ENCODE measurements around the gene PNRC2. TPM values are rescaled to one million over a fixed set of nuclear protein-coding genes. Genes with fewer than 3 reads are reported as not detected.
"Not testable (repeated sequence)": the region's sequence is repeated elsewhere in the genome, so short reads cannot be mapped to it uniquely, and the experiment has no call there.

PNRC2 gene
- total RNA-seq, 2 experiments from 2014 or later: 151 to 186 TPM

DNA sequence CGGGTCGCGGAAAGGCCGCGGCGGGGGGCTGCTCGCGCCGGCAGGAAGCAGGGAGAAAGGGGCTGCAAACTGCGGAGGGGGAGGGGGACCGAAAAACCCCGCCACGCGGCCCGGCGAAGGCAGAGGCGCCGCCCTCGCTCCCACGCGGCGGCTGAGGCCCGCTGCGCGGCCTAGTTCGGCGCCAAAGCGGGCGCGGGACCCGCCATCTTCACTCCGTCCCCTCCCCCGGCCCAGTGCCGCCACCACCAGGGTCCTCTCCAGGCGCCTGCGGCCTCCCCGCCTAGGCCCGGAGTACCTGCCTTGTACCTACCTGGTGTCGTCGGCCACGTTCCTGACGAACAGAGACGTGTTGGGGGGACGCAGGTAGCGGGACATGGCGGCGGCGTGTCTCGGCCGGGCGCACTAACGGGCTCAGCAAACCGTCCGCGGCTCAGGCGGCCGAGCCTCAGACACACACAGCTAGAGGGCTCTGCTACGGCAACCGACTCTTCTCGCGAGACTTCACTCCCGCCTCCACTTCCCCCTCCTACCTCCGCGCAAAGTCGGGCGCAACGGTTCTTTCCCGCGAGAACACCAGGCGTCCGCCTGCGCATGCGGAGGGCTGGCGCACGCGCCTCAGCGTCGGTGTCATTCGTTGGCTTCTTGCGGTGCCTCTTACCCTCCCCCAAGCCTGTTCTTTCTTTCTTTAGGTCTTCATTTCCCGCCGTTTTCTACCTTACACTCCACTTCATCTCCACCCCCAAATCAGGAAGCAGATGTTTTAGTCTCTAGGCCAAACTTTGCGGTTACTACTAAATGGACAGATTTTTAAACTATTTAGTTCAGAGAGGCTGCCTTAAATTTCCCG, 20.5 kb downstream of the PNRC2 start, which contains the start of gene SRSF10:
Gene SRSF10, minus strand, starts transcription at position 447 of the 847 bp plus-strand sequence. Its CDS starts 72 bp downstream, at position 375.
- Mint-ChIP-seq H3K36me3 (ENCODE audit: low read depth) (peaks cover 39% of the 10 kb centered on the region), H3K4me1 (peaks cover 44% of the 10 kb centered on the region), H3K27me3 (no peaks in the 10 kb centered on the region), H3K9me3 (no peaks in the 10 kb centered on the region), H3K4me3 (peak within 1 kb of the TSS; percentile 88), H3K27ac (peak within 1 kb of the TSS; percentile 94)
- ChIA-PET CTCF (interaction anchor here (1.1 to 1.8 kb wide), 3 partner anchors 19 to 412 kb away, joined by 3 to 9 read pairs (median 4); partner anchors contain the start of gene PNRC2), POLR2A (interaction anchor here (0.9 to 1.1 kb wide), 3 partner anchors 9 to 21 kb away, joined by 5 to 10 read pairs (median 9); partner anchors contain the start of gene PNRC2)
- DNase-seq: peak; percentile 99

DNA sequence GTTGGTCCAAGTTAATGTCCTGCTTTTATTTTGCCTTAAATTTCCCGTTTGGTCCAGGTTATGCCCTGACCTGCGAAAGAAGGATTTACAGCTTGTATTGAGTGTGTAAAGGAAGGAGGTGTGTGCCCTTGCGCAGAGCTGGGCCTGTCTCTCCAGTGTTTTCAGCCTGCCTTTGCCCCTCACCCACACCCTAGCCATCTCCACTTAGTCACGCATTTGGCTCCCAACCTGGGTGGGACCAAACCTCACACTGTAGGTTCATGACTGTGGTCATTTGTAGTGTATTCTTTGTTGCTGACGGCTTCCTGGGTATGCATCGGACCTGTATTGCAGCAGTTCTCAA, 21.1 kb downstream of the PNRC2 start:
- H3K36me3 Mint-ChIP-seq (ENCODE audit: low read depth): peaks cover 36% of the 10 kb centered on the region
- no peaks in the 10 kb centered on the region for H3K27me3 Mint-ChIP-seq
- H3K27ac Mint-ChIP-seq: peak overlapping the region; percentile 94
- CTCF ChIA-PET: interaction anchor here (1.1 to 1.8 kb wide), 4 partner anchors 20 to 412 kb away, joined by 3 to 9 read pairs (median 4); partner anchors contain the start of gene PNRC2
- peak overlapping the region; percentile 88 for H3K4me3 Mint-ChIP-seq
- H3K4me1 Mint-ChIP-seq: peaks cover 40% of the 10 kb centered on the region
- DNase-seq: peak; percentile 55
- POLR2A ChIA-PET: interaction anchor here (0.9 to 1.1 kb wide), 3 partner anchors 9 to 21 kb away, joined by 5 to 10 read pairs (median 9); partner anchors contain the start of gene PNRC2
- H3K9me3 Mint-ChIP-seq: no peaks in the 10 kb centered on the region

DNA sequence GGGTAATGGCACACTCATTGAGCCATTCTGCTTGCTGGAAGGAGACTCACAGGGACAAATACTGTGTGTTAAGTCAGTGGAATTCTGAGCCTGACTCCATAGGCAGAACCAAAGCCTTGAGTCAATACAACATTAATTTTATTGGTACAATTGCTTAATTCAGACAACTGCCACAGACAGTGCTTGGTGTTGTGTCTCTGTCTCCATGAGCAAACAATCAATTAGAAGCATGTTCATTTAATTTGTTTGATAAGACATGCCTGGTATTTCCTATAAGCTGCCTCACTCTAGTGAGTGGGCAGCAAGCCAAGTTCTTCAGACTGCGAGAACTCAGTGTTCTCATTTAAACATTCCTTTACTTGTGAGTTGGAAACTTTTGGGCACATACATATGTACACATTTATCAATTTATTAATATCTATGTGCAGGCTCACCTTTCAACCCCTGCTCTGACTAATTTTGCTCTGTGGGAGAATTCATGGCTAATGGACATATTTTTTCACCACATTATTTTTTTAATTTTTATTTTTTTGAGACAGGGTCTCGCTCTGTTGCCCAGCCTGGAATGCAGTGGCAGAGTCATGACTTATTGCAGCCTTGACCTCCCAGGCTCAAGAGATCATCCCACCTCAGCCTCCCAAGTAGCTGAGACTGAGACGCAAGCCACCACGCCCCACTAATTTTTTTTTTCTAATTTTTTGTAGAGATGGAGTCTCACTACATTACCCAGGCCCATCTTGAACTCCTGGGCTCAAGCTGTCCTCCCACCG, 25.0 kb downstream of the PNRC2 start:
- CTCF ChIA-PET: interaction anchor here (0.7 to 1.3 kb wide), 2 partner anchors 9 to 518 kb away, joined by 3 read pairs; partner anchors contain the start of gene RCAN3

DNA sequence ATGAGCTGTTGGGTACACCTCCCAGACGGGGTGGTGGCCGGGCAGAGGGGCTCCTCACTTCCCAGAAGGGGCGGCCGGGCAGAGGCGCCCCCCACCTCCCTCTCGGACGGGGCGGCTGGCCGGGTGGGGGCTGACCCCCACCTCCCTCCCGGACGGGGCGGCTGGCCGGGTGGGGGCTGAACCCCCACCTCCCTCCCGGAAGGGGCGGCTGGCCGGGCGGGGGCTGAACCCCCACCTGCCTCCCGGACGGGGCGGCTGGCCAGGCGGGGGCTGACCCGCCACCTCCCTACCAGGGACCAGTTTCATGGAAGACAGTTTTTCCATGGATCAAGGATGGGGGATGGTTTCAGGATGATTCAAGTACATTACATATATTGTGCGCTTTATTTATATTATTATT, 27.4 kb downstream of the PNRC2 start:
- peaks cover 15% of the 10 kb centered on the region for H3K4me1 Mint-ChIP-seq
- H3K36me3 Mint-ChIP-seq (ENCODE audit: low read depth); H3K27me3 Mint-ChIP-seq; DNase-seq; H3K9me3 Mint-ChIP-seq; H3K4me3 Mint-ChIP-seq; POLR2A ChIA-PET; H3K27ac Mint-ChIP-seq: not testable (repeated sequence)
- CTCF ChIA-PET: interaction anchor here (1.1 kb wide), 1 partner anchor 21 kb away, joined by 3 read pairs; no protein-coding TSS in a partner anchor

More for the DNA sequence above, 25.0 kb downstream of the PNRC2 start:
- Mint-ChIP-seq H3K4me1 (peaks cover 19% of the 10 kb centered on the region), H3K27ac (no peak overlapping the region), H3K27me3 (no peaks in the 10 kb centered on the region), H3K36me3 (ENCODE audit: low read depth) (peaks cover 3% of the 10 kb centered on the region), H3K4me3 (no peak overlapping the region), H3K9me3 (no peaks in the 10 kb centered on the region)
- POLR2A ChIA-PET: no interaction called here
- no peak for DNase-seq

DNA sequence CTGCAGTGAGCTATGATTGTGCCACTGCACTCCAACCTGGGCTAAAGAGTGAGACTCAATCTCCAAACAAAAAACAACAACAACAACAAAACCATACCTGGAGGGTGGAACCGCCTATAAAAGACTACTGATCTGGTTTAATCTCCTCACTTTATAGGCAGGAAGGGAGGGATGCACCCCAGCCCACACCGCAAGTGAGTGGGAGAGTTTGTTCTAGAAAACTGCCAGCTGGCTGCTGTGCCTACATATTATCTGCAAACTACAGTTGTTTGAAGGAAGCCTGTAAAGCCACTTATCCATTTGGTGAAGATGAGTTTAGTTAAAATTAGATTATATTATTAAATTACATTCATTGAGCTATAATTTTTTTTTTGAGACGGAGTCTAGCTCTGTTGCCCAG, 29.6 kb downstream of the PNRC2 start:
- H3K9me3 Mint-ChIP-seq: no peaks in the 10 kb centered on the region
- no peak overlapping the region for H3K4me3 Mint-ChIP-seq
- H3K4me1 Mint-ChIP-seq: peaks cover 11% of the 10 kb centered on the region
- peak overlapping the region; percentile 68 for H3K27ac Mint-ChIP-seq
- no peaks in the 10 kb centered on the region for H3K27me3 Mint-ChIP-seq
- peaks cover 3% of the 10 kb centered on the region for H3K36me3 Mint-ChIP-seq (ENCODE audit: low read depth)
- ChIA-PET POLR2A (interaction anchor here (0.5 to 1.2 kb wide), 4 partner anchors 9 to 621 kb away, joined by 3 to 10 read pairs (median 5); partner anchors contain the start of gene SRSF10), CTCF (interaction anchor here (0.6 to 1.1 kb wide), 2 partner anchors 19 to 822 kb away, joined by 3 to 4 read pairs; no protein-coding TSS in a partner anchor)
- no peak for DNase-seq

DNA sequence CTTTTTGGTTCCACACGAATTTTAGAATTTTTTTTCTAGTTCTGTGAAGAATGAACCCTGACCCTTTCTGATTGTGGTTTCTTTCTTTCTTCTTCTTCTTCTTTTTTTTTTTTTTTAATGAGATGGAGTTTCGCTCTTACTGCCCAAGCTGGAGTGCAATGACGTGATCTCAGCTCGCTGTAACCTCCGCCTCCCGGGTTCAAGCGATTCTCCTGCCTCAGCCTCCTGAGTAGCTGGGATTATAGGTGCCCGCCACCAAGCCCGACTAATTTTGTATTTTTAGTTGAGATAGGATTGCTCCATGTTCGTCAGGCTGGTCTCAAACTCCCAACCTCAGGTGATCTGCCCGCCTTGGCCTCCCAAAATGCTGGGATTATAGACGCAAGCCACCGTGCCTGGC, 32.4 kb downstream of the PNRC2 start:
- H3K27me3 Mint-ChIP-seq; H3K9me3 Mint-ChIP-seq; POLR2A ChIA-PET; H3K27ac Mint-ChIP-seq; H3K4me3 Mint-ChIP-seq; H3K36me3 Mint-ChIP-seq (ENCODE audit: low read depth); DNase-seq: not testable (repeated sequence)
- peaks cover 14% of the 10 kb centered on the region for H3K4me1 Mint-ChIP-seq
- CTCF ChIA-PET: interaction anchor here (0.6 kb wide), 1 partner anchor 353 kb away, joined by 3 read pairs; no protein-coding TSS in a partner anchor

DNA sequence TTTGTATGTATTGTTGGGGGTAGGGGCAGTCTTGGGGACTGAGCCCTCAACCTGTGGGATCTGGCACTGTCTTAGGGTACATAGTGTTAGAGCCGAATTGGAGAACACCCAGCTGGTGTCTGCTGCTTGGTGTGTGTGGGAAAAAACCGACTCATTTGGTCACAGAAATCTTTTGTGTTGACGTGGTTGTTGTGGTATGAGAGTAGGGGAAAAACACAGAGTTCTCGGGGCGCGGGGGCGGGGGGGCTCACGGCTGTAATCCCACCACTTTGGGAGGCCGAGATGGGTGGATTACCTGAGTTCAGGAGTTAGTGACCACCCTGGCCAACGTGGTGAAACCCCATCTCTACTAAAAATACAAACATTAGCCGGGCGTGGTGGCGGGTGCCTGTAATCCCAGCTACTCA, 35.8 kb downstream of the PNRC2 start:
- DNase-seq: no peak
- Mint-ChIP-seq H3K27ac (no peak overlapping the region), H3K9me3 (no peaks in the 10 kb centered on the region)

DNA sequence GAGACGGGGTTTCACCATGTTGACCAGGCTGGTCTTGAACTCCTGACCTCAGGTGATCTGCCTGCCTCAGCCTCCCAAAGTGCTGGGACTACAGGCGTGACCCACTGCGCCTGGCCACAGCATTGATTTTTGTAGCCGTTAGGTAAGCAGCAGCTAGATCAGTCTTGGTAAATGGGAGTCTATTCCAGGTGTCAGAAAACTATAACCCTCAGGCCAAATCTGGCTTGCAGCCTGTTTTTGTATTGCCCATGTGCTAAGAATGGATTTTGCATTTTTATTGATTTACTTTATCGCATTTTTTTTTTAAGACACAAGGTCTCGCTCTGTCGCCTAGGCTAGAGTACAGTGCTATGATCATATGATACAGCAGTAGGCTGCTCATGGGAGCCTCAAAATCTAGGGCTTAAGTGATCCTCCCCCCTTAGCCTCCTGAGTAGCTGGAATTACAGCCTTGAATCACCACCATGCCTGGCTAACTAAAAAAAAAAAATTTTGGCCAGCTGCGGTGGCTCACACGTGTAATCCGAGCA, 37.1 kb downstream of the PNRC2 start:
- POLR2A ChIA-PET: no interaction called here
- H3K27ac Mint-ChIP-seq: no peak overlapping the region
- DNase-seq: no peak
- peaks cover 4% of the 10 kb centered on the region for H3K4me1 Mint-ChIP-seq
- CTCF ChIA-PET: interaction anchor here (0.7 to 0.9 kb wide), 2 partner anchors 69 to 152 kb away, joined by 3 read pairs; no protein-coding TSS in a partner anchor
- no peak overlapping the region for H3K4me3 Mint-ChIP-seq
- H3K9me3 Mint-ChIP-seq: no peaks in the 10 kb centered on the region
- peaks cover 2% of the 10 kb centered on the region for H3K27me3 Mint-ChIP-seq
- no peaks in the 10 kb centered on the region for H3K36me3 Mint-ChIP-seq (ENCODE audit: low read depth)

More for the DNA sequence above, 35.8 kb downstream of the PNRC2 start:
- CTCF ChIA-PET: no interaction called here
- no peaks in the 10 kb centered on the region for H3K36me3 Mint-ChIP-seq (ENCODE audit: low read depth)
- no peaks in the 10 kb centered on the region for H3K27me3 Mint-ChIP-seq
- no peak overlapping the region for H3K4me3 Mint-ChIP-seq
- POLR2A ChIA-PET: no interaction called here
- H3K4me1 Mint-ChIP-seq: peaks cover 4% of the 10 kb centered on the region

DNA sequence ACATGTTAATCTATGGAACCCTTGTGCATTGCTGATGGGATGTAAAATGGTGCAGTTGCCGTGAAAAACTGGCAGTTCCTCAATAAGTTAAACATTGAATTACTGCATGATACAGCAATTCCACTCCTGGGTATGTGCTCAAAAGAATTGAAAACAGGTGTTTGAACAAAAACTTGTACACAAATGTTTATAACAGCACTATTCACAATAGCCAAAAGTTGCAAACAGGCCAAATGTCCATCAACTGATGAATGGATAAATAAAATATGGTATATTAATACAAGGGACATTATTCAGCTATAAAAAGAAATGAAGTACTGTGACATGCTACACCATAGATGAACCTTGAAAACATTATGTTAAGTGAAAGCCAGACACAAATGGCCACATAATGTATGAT, 38.2 kb downstream of the PNRC2 start:
- no peak overlapping the region for H3K4me3 Mint-ChIP-seq
- no peak for DNase-seq
- no peaks in the 10 kb centered on the region for H3K36me3 Mint-ChIP-seq (ENCODE audit: low read depth)
- no peaks in the 10 kb centered on the region for H3K9me3 Mint-ChIP-seq
- H3K27ac Mint-ChIP-seq: no peak overlapping the region
- ChIA-PET CTCF (interaction anchor here (0.9 kb wide), 1 partner anchor 68 kb away, joined by 3 read pairs; no protein-coding TSS in a partner anchor), POLR2A (no interaction called here)
- peaks cover 8% of the 10 kb centered on the region for H3K27me3 Mint-ChIP-seq
- H3K4me1 Mint-ChIP-seq: peaks cover 4% of the 10 kb centered on the region

DNA sequence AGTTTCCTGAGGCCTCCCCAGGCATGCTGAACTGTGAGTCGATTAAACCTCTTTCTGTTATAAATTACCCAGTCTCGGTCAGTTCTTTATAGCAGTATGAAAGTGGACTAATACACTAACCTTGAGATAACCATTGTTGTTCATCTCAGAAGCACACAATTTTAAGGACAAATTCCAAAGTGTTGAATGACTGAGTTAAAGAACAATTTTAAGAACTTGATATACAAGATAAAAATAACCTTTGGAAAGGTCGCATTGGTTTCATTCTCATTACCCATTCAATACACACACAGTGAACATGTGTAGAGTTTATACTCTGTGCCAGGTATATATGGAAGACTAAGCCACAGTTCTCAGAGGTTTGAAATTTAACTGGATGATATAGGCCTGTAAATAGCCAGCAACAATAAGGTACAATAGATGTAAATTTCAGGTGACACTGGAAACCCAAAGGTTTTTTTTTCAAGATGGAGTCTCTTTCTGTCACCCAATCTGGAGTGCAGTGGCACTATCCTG, 39.6 kb downstream of the PNRC2 start:
- Mint-ChIP-seq H3K36me3 (ENCODE audit: low read depth) (no peaks in the 10 kb centered on the region), H3K27me3 (peaks cover 16% of the 10 kb centered on the region), H3K9me3 (no peaks in the 10 kb centered on the region), H3K4me3 (no peak overlapping the region), H3K27ac (no peak overlapping the region), H3K4me1 (peaks cover 4% of the 10 kb centered on the region)
- POLR2A ChIA-PET: no interaction called here
- CTCF ChIA-PET: no interaction called here
- DNase-seq: no peak

DNA sequence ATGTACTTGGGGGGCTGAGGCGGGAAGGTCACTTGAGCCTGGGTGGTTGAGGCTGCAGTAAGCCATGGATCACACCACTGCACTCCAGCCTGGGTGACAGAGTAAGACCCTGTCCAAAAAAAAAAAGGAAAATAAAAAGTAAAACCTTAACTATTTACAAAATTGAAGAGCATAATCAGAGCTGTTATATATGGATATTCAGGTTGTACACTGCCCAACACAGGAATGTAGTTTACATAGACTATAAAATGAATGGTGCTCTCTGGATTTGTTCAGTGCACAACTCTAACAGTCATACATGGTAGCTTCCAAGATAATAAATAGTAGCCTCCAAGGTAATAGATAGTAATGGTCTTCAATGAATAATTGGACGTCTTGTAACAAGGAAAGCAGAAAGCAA, 43.1 kb downstream of the PNRC2 start:
- Mint-ChIP-seq H3K36me3 (ENCODE audit: low read depth) (no peaks in the 10 kb centered on the region), H3K9me3 (no peaks in the 10 kb centered on the region), H3K4me1 (peaks cover 1% of the 10 kb centered on the region), H3K27ac (no peak overlapping the region), H3K4me3 (no peak overlapping the region), H3K27me3 (peaks cover 29% of the 10 kb centered on the region)
- CTCF ChIA-PET: interaction anchor here (1.3 kb wide), 2 partner anchors 9 to 21 kb away, joined by 3 read pairs; no protein-coding TSS in a partner anchor
- POLR2A ChIA-PET: no interaction called here
- no peak for DNase-seq

DNA sequence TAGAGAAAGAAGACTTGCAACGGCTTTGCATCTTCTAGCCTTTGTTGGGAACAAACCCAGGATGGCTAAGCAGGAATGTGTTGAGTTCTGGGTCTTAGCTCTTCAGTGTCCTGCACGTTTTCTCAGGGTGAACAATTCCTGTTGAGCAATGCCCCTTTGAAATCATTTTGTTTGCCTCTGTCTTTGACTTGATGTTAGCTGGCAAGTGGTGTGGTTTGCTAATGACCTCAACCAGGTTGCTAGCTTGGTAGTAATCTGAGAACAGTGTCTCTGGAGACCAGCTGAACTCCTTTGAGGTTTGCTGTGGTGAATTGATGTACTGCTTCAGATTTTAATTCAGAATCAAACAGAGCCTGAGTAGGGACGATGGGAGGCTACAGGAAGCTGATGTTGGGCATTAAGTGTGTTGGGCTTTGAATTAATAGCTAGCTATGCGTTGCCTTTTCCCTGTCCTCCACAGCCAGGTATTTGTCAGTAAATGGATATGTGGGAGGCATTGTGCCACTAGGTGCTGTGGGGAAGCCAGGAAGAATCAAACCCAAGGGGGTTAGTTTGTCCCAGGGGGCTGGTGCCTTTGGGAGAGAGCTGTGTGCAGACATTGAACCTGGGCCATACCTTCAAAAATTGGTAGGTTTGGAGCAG, 43.8 kb downstream of the PNRC2 start:
- Mint-ChIP-seq H3K4me1 (peaks cover 1% of the 10 kb centered on the region), H3K9me3 (no peaks in the 10 kb centered on the region), H3K4me3 (no peak overlapping the region), H3K27me3 (peaks cover 29% of the 10 kb centered on the region), H3K27ac (no peak overlapping the region), H3K36me3 (ENCODE audit: low read depth) (no peaks in the 10 kb centered on the region)
- ChIA-PET CTCF (interaction anchor here (1.3 kb wide), 1 partner anchor 22 kb away, joined by 3 read pairs; no protein-coding TSS in a partner anchor), POLR2A (interaction anchor here (0.6 kb wide), 1 partner anchor 479 kb away, joined by 4 read pairs; no protein-coding TSS in a partner anchor)
- no peak for DNase-seq
